CD4-positive, alpha-beta T cell (primary cell): ENCODE results near the gene AUTS2. TPM values are rescaled to one million over a fixed set of nuclear protein-coding genes. Genes with fewer than 3 reads are reported as not detected.
"Not testable (repeated sequence)": the region's sequence is repeated elsewhere in the genome, so short reads cannot be mapped to it uniquely, and the experiment has no call there.

Source experiments
- ATAC-seq: fragments of 200-7000 bp; cut with Tn5 transposase; one replicate; pipeline ENCODE4 v1.10.0; 2022; ENCODE audit warnings: mild to moderate bottlenecking; ENCODE audit not compliant: poor library complexity
- CTCF ChIA-PET: fragments of 350-600 bp; sonication (Branson Sonifier 250); formaldehyde crosslinking; loops from one replicate; lab custom pipeline; 2021; ENCODE audit warnings: antibody characterized with exemption, inconsistent platforms; lab: Charles Lee
- POLR2A ChIA-PET: fragments of 350-600 bp; sonication (Branson Sonifier 250); formaldehyde crosslinking; loops from one replicate; lab custom pipeline; 2021; ENCODE audit warnings: antibody characterized with exemption, inconsistent platforms; lab: Charles Lee
- DNase-seq, 14 experiments: peaks; one replicate each; pipeline ENCODE4 v3.0.0-alpha.2; 2013 to 2020; ENCODE audit warnings: mixed read lengths in 2 of 14
- H3K27ac ChIP-seq, 2 donors: one replicate each; pipeline versions ENCODE4 v1.5.1 to v1.7.0; 2013; ENCODE audit warnings: low read length in 2 of 2, low read depth in 1 of 2, mild to moderate bottlenecking in 1 of 2
- H3K27me3 ChIP-seq, 2 experiments: 1 replicate in 1 of 2; 2 replicates in 1 of 2; pipeline versions ENCODE4 v1.6.1 to v1.7.0; 2013; ENCODE audit warnings: low read length in 2 of 2, control low read depth in 1 of 2, mild to moderate bottlenecking in 1 of 2, moderate library complexity in 1 of 2; ENCODE audit not compliant: insufficient read depth in 2 of 2, control insufficient read depth in 1 of 2
- H3K36me3 ChIP-seq: one replicate; pipeline ENCODE4 v1.6.1; 2013; ENCODE audit warnings: low read length, control low read depth; ENCODE audit not compliant: insufficient read depth
- H3K4me1 ChIP-seq: one replicate; pipeline ENCODE4 v1.6.1; 2013; ENCODE audit warnings: low read length, control low read depth; ENCODE audit not compliant: insufficient read depth
- H3K4me3 ChIP-seq: one replicate; pipeline ENCODE4 v1.5.1; 2013; ENCODE audit warnings: mild to moderate bottlenecking, low read length, moderate library complexity
- H3K9me3 ChIP-seq, 2 experiments: 1 replicate in 1 of 2; 2 replicates in 1 of 2; pipeline versions ENCODE4 v1.6.1 to v1.7.0; 2013; ENCODE audit warnings: low read length in 2 of 2, mild to moderate bottlenecking in 2 of 2, control low read depth in 1 of 2, moderate library complexity in 1 of 2; ENCODE audit not compliant: control insufficient read depth in 1 of 2, insufficient read depth in 1 of 2
- H3K27ac Mint-ChIP-seq: one replicate; pipeline ENCODE4 v1.8.0; 2020; ENCODE audit warnings: mixed read lengths
- H3K27me3 Mint-ChIP-seq: one replicate; pipeline ENCODE4 v1.8.0; 2021; ENCODE audit warnings: mixed read lengths
- H3K36me3 Mint-ChIP-seq: one replicate; pipeline ENCODE4 v1.8.0; 2021; ENCODE audit warnings: low read depth, mixed read lengths
- H3K4me1 Mint-ChIP-seq: one replicate; pipeline ENCODE4 v1.8.0; 2021; ENCODE audit warnings: low read depth, mixed read lengths
- H3K4me3 Mint-ChIP-seq: one replicate; pipeline ENCODE4 v1.8.0; 2020; ENCODE audit warnings: mild to moderate bottlenecking, mixed read lengths
- H3K9me3 Mint-ChIP-seq: one replicate; pipeline ENCODE4 v1.8.0; 2020; ENCODE audit warnings: mixed read lengths
- intact Hi-C, 2 experiments: fragments of 100-400 bp; cut with DNase I in 1 of 2; cut with micrococcal nuclease in 1 of 2; formaldehyde crosslinking; loops; one replicate each; pipeline versions ENCODE4 v1.15.1 to v1.9.0; 2023 to 2025; cut with DNase I, micrococcal nuclease
- total RNA-seq, 174 experiments: library from RNA in 2 of 174; stranded (reverse) in 2 of 174; gene quantifications; one replicate each; pipeline ENCODE4 v1.2.3 and lab custom pipeline; 2021 to 2026
- TF ChIP-seq, protein P1 (sequence below): fragments of 200-600 bp; IDR thresholded peaks from one replicate; pipeline ENCODE4 v1.8.0; 2022; ENCODE audit warnings: antibody characterized with exemption, mild to moderate bottlenecking

The AUTS2 gene
- total RNA-seq, 2 experiments from 2014 or later: 43.6 to 47.6 TPM

DNA sequence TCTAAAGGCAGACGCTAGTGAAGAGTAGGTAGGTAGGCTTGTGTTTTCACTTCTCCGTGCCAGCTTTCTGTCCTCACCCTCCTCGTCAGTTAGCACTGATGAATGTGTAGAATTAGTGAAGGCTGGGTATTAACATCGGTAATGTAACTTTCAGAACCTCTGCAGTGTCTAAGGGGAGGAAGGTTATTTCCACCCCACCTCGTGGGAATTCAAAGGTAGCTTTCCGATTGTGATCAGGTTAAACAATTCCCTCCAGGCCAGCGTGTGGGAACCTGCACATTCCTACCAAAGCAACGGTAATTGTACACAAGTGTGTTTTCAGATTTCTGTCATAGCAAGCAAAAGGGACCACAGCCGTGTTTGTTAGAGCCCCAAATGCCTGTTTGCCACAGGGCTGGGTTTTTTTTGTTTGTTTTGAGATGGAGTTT lies 1128.7 kb downstream of the AUTS2 start:
- TF ChIP-seq, protein P1, sequence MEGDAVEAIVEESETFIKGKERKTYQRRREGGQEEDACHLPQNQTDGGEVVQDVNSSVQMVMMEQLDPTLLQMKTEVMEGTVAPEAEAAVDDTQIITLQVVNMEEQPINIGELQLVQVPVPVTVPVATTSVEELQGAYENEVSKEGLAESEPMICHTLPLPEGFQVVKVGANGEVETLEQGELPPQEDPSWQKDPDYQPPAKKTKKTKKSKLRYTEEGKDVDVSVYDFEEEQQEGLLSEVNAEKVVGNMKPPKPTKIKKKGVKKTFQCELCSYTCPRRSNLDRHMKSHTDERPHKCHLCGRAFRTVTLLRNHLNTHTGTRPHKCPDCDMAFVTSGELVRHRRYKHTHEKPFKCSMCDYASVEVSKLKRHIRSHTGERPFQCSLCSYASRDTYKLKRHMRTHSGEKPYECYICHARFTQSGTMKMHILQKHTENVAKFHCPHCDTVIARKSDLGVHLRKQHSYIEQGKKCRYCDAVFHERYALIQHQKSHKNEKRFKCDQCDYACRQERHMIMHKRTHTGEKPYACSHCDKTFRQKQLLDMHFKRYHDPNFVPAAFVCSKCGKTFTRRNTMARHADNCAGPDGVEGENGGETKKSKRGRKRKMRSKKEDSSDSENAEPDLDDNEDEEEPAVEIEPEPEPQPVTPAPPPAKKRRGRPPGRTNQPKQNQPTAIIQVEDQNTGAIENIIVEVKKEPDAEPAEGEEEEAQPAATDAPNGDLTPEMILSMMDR: no peak
- DNase-seq (no peak), ATAC-seq (no peak)
- no peak overlapping the region for H3K4me3 ChIP-seq
- no peak overlapping the region for H3K4me3 Mint-ChIP-seq
- intact Hi-C loops: no loop called here
- no peak overlapping the region for H3K27ac Mint-ChIP-seq
- H3K9me3 Mint-ChIP-seq: peaks cover 3% of the 10 kb centered on the region
- no peaks in the 10 kb centered on the region for H3K4me1 ChIP-seq
- no peaks in the 10 kb centered on the region for H3K36me3 ChIP-seq
- no peaks in the 10 kb centered on the region for H3K27me3 ChIP-seq
- CTCF ChIA-PET: no interaction called here
- H3K9me3 ChIP-seq: peaks cover 0 to 7% of the 10 kb centered on the region in 2 experiments
- H3K4me1 Mint-ChIP-seq: peaks cover 21% of the 10 kb centered on the region
- no peaks in the 10 kb centered on the region for H3K36me3 Mint-ChIP-seq
- H3K27me3 Mint-ChIP-seq: no peaks in the 10 kb centered on the region
- H3K27ac ChIP-seq: no peak overlapping the region
- POLR2A ChIA-PET: no interaction called here

DNA sequence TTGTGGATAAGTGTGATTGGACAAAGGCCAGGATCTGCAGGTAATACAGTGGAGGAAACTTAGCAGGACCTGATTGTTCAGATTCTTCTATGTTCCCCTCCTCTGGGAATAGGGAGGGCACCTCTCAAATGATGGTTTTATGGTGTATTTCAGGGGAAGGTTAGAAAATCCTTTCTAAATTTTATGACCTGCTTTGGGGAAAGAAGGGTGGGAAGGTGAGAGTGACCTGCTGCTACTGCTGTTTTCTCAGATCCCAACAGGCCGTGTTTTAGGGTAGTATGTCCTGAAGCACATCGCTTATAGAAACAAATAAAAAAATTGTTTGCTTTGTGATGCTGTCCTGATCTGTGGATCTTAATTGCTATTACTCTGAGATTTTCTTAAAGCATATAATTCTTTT lies 1129.6 kb downstream of the AUTS2 start:
- POLR2A ChIA-PET: no interaction called here
- CTCF ChIA-PET: no interaction called here
- Mint-ChIP-seq H3K4me1 (peaks cover 22% of the 10 kb centered on the region), H3K4me3 (no peak overlapping the region), H3K27me3 (no peaks in the 10 kb centered on the region), H3K36me3 (no peaks in the 10 kb centered on the region), H3K9me3 (peaks cover 3% of the 10 kb centered on the region), H3K27ac (no peak overlapping the region)
- TF ChIP-seq, protein P1: no peak
- Histone ChIP-seq H3K4me1 (no peaks in the 10 kb centered on the region), H3K36me3 (no peaks in the 10 kb centered on the region), H3K27ac (no peak overlapping the region), H3K27me3 (no peaks in the 10 kb centered on the region), H3K4me3 (no peak overlapping the region), H3K9me3 (peaks cover 0 to 7% of the 10 kb centered on the region in 2 experiments)
- intact Hi-C loops: no loop called here
- ATAC-seq (no peak), DNase-seq (no peak)

DNA sequence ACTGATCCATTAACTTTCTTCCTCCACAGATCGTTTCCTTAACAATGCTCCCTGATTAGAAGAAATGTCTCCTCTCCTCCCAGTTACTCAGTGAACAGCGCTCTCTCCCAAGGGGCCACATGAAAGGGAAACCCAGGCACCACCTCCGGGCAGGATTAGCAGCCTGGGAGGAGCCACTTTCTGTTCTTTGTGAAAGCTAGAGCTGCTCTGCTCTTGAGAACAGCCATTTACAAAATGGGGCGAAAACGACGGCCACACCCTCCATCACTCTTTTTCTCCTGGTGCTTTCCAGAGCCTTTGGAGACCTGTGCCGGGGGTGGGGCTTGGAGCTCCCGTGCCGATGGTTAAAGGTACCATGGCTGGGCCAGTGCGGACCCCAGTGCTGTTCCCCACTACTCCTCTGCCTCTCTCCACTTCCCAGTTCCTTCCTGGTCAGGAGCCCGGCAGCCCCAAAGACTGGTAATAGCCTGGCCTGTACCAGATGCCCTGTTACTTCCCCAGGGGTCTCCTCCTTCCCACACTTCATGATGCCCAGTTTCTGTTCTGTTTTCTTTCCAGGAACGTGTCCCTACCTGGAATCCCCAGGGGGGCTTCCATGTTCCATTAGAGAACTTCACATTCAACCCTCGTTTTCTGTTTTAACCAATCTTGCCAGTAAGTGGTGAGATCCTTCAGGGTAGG lies 1130.7 kb downstream of the AUTS2 start:
- ChIA-PET POLR2A (no interaction called here), CTCF (no interaction called here)
- Histone ChIP-seq H3K9me3 (peaks cover 0 to 3% of the 10 kb centered on the region in 2 experiments), H3K4me1 (no peaks in the 10 kb centered on the region), H3K27ac (no peak overlapping the region), H3K36me3 (no peaks in the 10 kb centered on the region), H3K27me3 (no peaks in the 10 kb centered on the region), H3K4me3 (no peak overlapping the region)
- peaks cover 3% of the 10 kb centered on the region for H3K9me3 Mint-ChIP-seq
- intact Hi-C loops: no loop called here
- no peaks in the 10 kb centered on the region for H3K27me3 Mint-ChIP-seq
- DNase-seq: no peak
- H3K27ac Mint-ChIP-seq: no peak overlapping the region
- H3K36me3 Mint-ChIP-seq: no peaks in the 10 kb centered on the region
- no peak for ATAC-seq
- TF ChIP-seq, protein P1: no peak
- H3K4me3 Mint-ChIP-seq: no peak overlapping the region
- H3K4me1 Mint-ChIP-seq: peaks cover 18% of the 10 kb centered on the region

DNA sequence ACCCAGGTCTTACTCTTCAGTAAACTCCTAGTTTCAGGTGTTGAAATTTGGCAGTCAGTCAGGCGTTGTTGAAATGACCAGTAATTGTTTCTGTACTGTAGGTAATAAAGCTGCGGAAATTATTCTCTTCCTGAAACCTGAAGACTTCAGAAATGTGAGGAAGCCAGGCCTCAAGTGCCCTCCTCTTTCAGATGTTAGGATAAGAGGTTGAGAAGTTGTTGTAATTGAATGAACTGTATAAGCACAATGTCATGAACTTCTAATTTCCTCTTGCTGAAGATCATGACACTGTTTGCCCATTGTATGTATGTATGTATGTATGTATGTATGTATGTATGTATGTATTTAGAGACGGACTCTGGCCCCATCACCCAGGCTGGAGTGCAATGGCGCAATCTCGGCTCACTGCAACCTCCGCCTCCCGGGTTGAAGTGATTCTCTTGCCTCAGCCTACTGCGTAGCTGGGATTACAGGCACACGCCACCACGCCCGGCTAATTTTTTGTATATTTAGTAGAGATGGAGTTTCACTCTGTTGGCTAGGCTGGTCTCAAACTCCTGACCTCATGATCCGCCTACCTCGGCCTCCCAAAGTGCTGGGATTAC lies 1131.4 kb downstream of the AUTS2 start:
- ATAC-seq, H3K27ac ChIP-seq, H3K4me3 ChIP-seq, H3K27ac Mint-ChIP-seq, H3K27me3 ChIP-seq, POLR2A ChIA-PET, H3K36me3 ChIP-seq, DNase-seq, H3K36me3 Mint-ChIP-seq, H3K27me3 Mint-ChIP-seq, H3K4me1 ChIP-seq, intact Hi-C loops, H3K4me3 Mint-ChIP-seq, H3K9me3 Mint-ChIP-seq, H3K9me3 ChIP-seq, CTCF ChIA-PET: not testable (repeated sequence)
- H3K4me1 Mint-ChIP-seq: peaks cover 22% of the 10 kb centered on the region
